Keratinocyte (primary cell): ENCODE data around the gene FOXN1.

Source experiments
- EZH2 ChIP-seq: IDR thresholded peaks from one replicate; pipeline ENCODE4 v1.6.1; 2012; ENCODE audit warnings: inconsistent platforms, mild to moderate bottlenecking, low read length, moderate library complexity
- TF ChIP-seq, protein P1 (sequence below), 3 experiments: IDR thresholded peaks in 1 of 3; conservative IDR thresholded peaks in 1 of 3; optimal IDR thresholded peaks in 1 of 3; 2 replicates in 2 of 3; 3 replicates in 1 of 3; pipeline versions ENCODE3 to v1.5.1; 2011; ENCODE audit warnings: low read length in 3 of 3, mild to moderate bottlenecking in 3 of 3, moderate library complexity in 2 of 3, control low read depth in 1 of 3, inconsistent platforms in 1 of 3; ENCODE audit not compliant: insufficient read depth in 2 of 3; ENCODE audit errors: extremely low read depth in 1 of 3

DNA sequence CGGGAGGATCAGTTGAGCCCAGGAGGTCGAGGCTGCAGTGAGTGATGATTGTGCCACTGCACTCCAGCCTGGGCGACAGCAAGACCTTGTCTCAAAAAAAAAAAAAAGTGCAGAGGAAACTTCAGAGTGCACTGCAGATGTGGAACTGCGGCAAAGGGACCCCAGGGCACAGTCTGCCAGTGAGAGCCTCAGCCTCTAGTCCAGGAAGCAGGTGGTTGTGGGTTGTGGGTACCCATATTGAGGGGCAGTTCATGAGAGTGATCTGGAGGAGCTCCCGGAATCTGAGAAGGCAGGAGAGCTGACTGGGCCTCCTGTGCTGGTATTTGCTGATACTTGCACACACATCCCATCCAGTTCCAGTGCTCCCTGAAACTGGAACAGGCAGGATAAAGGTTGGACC, 13.1 kb downstream of the FOXN1 start:
- TF ChIP-seq, protein P1, sequence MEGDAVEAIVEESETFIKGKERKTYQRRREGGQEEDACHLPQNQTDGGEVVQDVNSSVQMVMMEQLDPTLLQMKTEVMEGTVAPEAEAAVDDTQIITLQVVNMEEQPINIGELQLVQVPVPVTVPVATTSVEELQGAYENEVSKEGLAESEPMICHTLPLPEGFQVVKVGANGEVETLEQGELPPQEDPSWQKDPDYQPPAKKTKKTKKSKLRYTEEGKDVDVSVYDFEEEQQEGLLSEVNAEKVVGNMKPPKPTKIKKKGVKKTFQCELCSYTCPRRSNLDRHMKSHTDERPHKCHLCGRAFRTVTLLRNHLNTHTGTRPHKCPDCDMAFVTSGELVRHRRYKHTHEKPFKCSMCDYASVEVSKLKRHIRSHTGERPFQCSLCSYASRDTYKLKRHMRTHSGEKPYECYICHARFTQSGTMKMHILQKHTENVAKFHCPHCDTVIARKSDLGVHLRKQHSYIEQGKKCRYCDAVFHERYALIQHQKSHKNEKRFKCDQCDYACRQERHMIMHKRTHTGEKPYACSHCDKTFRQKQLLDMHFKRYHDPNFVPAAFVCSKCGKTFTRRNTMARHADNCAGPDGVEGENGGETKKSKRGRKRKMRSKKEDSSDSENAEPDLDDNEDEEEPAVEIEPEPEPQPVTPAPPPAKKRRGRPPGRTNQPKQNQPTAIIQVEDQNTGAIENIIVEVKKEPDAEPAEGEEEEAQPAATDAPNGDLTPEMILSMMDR (optimal IDR thresholded peaks at IDR 0.05 in 1 of 3, IDR thresholded peaks at IDR 0.05 in 1 of 3, conservative IDR thresholded peaks at IDR 0.05 in 1 of 3; ENCODE audit: extremely low read depth in 1 of 3, insufficient read depth in 2 of 3, low read length in 3 of 3), result no peak
- TF ChIP-seq EZH2, result no peak
